ENCODE results near the gene GNAS. TPM values are rescaled to one million over a fixed set of nuclear protein-coding genes. Genes with fewer than 3 reads are reported as not detected.
A peak's percentile ranks its signal among the peaks of the same experiment; 100 is the strongest.

The GNAS gene
- polyA plus RNA-seq, 1 donor (not counting 4 experiments of a cell fraction or from before 2014, with no cell fraction given) = 560 TPM

DNA sequence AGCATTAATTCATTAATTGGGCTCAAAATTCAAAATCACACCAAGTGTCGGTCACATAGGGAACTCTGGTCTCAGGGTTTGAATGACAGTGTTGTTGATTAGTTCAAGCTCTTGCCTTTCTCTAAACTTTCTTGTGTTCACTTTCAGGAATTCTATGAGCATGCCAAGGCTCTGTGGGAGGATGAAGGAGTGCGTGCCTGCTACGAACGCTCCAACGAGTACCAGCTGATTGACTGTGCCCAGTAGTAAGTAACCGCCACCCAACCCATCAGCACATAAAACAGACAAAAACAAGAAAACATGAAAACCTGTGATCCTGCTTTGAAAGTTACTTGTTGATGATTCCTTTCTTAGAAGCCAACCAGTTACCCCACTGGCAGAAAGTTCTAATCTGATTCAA lies 52.7 kb downstream of the GNAS start:
- no peak overlapping the region for H3K4me2 ChIP-seq (ENCODE audit: control insufficient read depth, extremely low read depth, insufficient read depth, low read depth, low read length)
- H3K27ac ChIP-seq (ENCODE audit: control insufficient read depth, insufficient read depth, low read length) = no peak overlapping the region
- no peaks in the 10 kb centered on the region for H3K9me1 ChIP-seq (ENCODE audit: control insufficient read depth, extremely low read depth, insufficient read depth, low read length)
- DNase-seq (ENCODE audit: low read depth, low spot score) (no peak), FAIRE-seq (no peak)
- no peaks in the 10 kb centered on the region for H4K20me1 ChIP-seq (ENCODE audit: control insufficient read depth, extremely low read depth, insufficient read depth, low read length)
- dilution Hi-C loops (cut with MboI; ENCODE audit: extremely low pct_ligation_motif_present, low sequenced_read_pairs) = no loop called here
- no peak overlapping the region for H3K9ac ChIP-seq (ENCODE audit: control insufficient read depth, extremely low read depth, insufficient read depth, low read length)
- no peaks in the 10 kb centered on the region for H3K9me3 ChIP-seq (ENCODE audit: control insufficient read depth, low read depth, low read length)
- H2AFZ ChIP-seq (ENCODE audit: control insufficient read depth, low read length) = no peak overlapping the region
- no peak for TF ChIP-seq EZH2 (IDR thresholded peaks at IDR 0.05; ENCODE audit: low read length)
- TF ChIP-seq, protein P1, sequence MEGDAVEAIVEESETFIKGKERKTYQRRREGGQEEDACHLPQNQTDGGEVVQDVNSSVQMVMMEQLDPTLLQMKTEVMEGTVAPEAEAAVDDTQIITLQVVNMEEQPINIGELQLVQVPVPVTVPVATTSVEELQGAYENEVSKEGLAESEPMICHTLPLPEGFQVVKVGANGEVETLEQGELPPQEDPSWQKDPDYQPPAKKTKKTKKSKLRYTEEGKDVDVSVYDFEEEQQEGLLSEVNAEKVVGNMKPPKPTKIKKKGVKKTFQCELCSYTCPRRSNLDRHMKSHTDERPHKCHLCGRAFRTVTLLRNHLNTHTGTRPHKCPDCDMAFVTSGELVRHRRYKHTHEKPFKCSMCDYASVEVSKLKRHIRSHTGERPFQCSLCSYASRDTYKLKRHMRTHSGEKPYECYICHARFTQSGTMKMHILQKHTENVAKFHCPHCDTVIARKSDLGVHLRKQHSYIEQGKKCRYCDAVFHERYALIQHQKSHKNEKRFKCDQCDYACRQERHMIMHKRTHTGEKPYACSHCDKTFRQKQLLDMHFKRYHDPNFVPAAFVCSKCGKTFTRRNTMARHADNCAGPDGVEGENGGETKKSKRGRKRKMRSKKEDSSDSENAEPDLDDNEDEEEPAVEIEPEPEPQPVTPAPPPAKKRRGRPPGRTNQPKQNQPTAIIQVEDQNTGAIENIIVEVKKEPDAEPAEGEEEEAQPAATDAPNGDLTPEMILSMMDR (optimal IDR thresholded peaks at IDR 0.05 in 1 of 3, IDR thresholded peaks at IDR 0.05 in 1 of 3, conservative IDR thresholded peaks at IDR 0.05 in 1 of 3; ENCODE audit: extremely low read depth in 1 of 3, insufficient read depth in 2 of 3, low read length in 3 of 3) = no peak
- no peaks in the 10 kb centered on the region for H3K27me3 ChIP-seq (ENCODE audit: control insufficient read depth, extremely low read depth, insufficient read depth, low read length)
- peaks cover 16% of the 10 kb centered on the region for H3K4me1 ChIP-seq (ENCODE audit: control insufficient read depth, extremely low read depth, insufficient read depth, low read length)
- H3K36me3 ChIP-seq (ENCODE audit: control insufficient read depth in 2 of 2, extremely low read depth in 1 of 2, insufficient read depth in 2 of 2, low read length in 2 of 2) = peaks cover 31 to 54% of the 10 kb centered on the region in 2 experiments
- peaks cover 31% of the 10 kb centered on the region for H3K79me2 ChIP-seq (ENCODE audit: control insufficient read depth, insufficient read depth, low read length)
- no peak overlapping the region for H3K4me3 ChIP-seq (ENCODE audit: control insufficient read depth in 2 of 3, extremely low read depth in 1 of 3, insufficient read depth in 2 of 3, low read depth in 1 of 3, low read length in 3 of 3)

DNA sequence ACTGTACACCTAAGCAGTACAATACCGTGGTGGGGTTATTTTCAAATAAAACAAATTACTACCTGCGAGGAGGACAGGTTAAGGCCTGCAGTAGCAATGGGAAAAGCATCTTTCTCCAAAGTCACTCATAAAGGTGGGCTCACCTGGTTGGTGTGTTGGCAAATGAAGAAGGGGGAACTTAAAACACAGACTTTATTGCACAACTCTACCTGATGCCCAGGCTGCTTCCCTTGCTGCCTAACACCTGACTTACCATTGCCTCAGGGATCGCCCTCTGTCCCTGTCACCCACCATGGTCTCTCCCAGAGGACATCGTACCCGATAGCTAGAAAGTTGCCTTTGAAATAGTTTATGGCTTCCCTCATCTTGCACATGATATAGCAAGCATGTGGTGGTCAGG lies 53.6 kb downstream of the GNAS start:
- H3K36me3 ChIP-seq (ENCODE audit: control insufficient read depth in 2 of 2, extremely low read depth in 1 of 2, insufficient read depth in 2 of 2, low read length in 2 of 2) = peaks cover 36 to 60% of the 10 kb centered on the region in 2 experiments
- H4K20me1 ChIP-seq (ENCODE audit: control insufficient read depth, extremely low read depth, insufficient read depth, low read length) = peaks cover 3% of the 10 kb centered on the region
- no peak for FAIRE-seq

DNA sequence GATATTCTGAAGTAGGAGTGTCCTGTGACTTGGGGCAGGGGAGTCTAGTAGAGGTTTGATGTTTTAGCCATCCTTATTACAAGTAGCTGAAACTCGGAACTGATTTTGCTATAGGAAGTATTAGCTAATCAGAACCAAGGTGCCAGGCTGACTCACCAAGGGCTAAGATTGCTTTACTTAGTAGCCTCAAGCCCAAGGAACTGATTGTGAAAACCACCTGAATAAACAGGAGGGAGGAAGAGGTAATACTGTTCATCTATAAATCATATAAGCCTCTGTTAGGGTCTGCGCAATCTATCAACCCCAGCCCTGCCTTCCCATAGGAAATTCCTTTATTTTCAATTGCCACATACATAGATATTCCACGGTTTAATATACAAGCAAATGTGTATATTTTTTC lies 54.4 kb downstream of the GNAS start:
- dilution Hi-C loops (cut with MboI; ENCODE audit: extremely low pct_ligation_motif_present, low sequenced_read_pairs) = no loop called here
- H3K4me2 ChIP-seq (ENCODE audit: control insufficient read depth, extremely low read depth, insufficient read depth, low read depth, low read length) = no peak overlapping the region
- no peak overlapping the region for H3K27ac ChIP-seq (ENCODE audit: control insufficient read depth, insufficient read depth, low read length)

More for the DNA sequence above, 53.6 kb downstream of the GNAS start:
- no peaks in the 10 kb centered on the region for H3K27me3 ChIP-seq (ENCODE audit: control insufficient read depth, extremely low read depth, insufficient read depth, low read length)
- H3K9ac ChIP-seq (ENCODE audit: control insufficient read depth, extremely low read depth, insufficient read depth, low read length) = no peak overlapping the region
- H3K4me3 ChIP-seq (ENCODE audit: control insufficient read depth in 2 of 3, extremely low read depth in 1 of 3, insufficient read depth in 2 of 3, low read depth in 1 of 3, low read length in 3 of 3) = no peak overlapping the region
- H3K4me1 ChIP-seq (ENCODE audit: control insufficient read depth, extremely low read depth, insufficient read depth, low read length) = peaks cover 16% of the 10 kb centered on the region
- TF ChIP-seq EZH2 (IDR thresholded peaks at IDR 0.05; ENCODE audit: low read length) = no peak
- H2AFZ ChIP-seq (ENCODE audit: control insufficient read depth, low read length) = no peak overlapping the region
- H3K27ac ChIP-seq (ENCODE audit: control insufficient read depth, insufficient read depth, low read length) = no peak overlapping the region
- peaks cover 23% of the 10 kb centered on the region for H3K79me2 ChIP-seq (ENCODE audit: control insufficient read depth, insufficient read depth, low read length)
- H3K4me2 ChIP-seq (ENCODE audit: control insufficient read depth, extremely low read depth, insufficient read depth, low read depth, low read length) = no peak overlapping the region
- no peak for DNase-seq (ENCODE audit: low read depth, low spot score)
- dilution Hi-C loops (cut with MboI; ENCODE audit: extremely low pct_ligation_motif_present, low sequenced_read_pairs) = no loop called here
- H3K9me1 ChIP-seq (ENCODE audit: control insufficient read depth, extremely low read depth, insufficient read depth, low read length) = no peaks in the 10 kb centered on the region
- no peaks in the 10 kb centered on the region for H3K9me3 ChIP-seq (ENCODE audit: control insufficient read depth, low read depth, low read length)

More for the DNA sequence above, 54.4 kb downstream of the GNAS start:
- FAIRE-seq (no peak), DNase-seq (ENCODE audit: low read depth, low spot score) (no peak)
- H3K9me3 ChIP-seq (ENCODE audit: control insufficient read depth, low read depth, low read length) = no peaks in the 10 kb centered on the region
- peak overlapping the region; percentile 2 for H3K9ac ChIP-seq (ENCODE audit: control insufficient read depth, extremely low read depth, insufficient read depth, low read length)
- peaks cover 16% of the 10 kb centered on the region for H3K4me1 ChIP-seq (ENCODE audit: control insufficient read depth, extremely low read depth, insufficient read depth, low read length)
- H3K79me2 ChIP-seq (ENCODE audit: control insufficient read depth, insufficient read depth, low read length) = peaks cover 15% of the 10 kb centered on the region
- H3K36me3 ChIP-seq (ENCODE audit: control insufficient read depth in 2 of 2, extremely low read depth in 1 of 2, insufficient read depth in 2 of 2, low read length in 2 of 2) = peaks cover 39 to 61% of the 10 kb centered on the region in 2 experiments
- no peak for TF ChIP-seq EZH2 (IDR thresholded peaks at IDR 0.05; ENCODE audit: low read length)
- TF ChIP-seq, protein P1 (optimal IDR thresholded peaks at IDR 0.05 in 1 of 3, IDR thresholded peaks at IDR 0.05 in 1 of 3, conservative IDR thresholded peaks at IDR 0.05 in 1 of 3; ENCODE audit: extremely low read depth in 1 of 3, insufficient read depth in 2 of 3, low read length in 3 of 3) = no peak
- H2AFZ ChIP-seq (ENCODE audit: control insufficient read depth, low read length) = no peak overlapping the region
- no peaks in the 10 kb centered on the region for H3K27me3 ChIP-seq (ENCODE audit: control insufficient read depth, extremely low read depth, insufficient read depth, low read length)
- peaks cover 3% of the 10 kb centered on the region for H4K20me1 ChIP-seq (ENCODE audit: control insufficient read depth, extremely low read depth, insufficient read depth, low read length)
- no peak overlapping the region for H3K4me3 ChIP-seq (ENCODE audit: control insufficient read depth in 2 of 3, extremely low read depth in 1 of 3, insufficient read depth in 2 of 3, low read depth in 1 of 3, low read length in 3 of 3)
- no peaks in the 10 kb centered on the region for H3K9me1 ChIP-seq (ENCODE audit: control insufficient read depth, extremely low read depth, insufficient read depth, low read length)

Measured in keratinocyte (primary cell).